Activated CD8-positive, alpha-beta T cell treated with anti-CD3 and anti-CD28 coated beads, Interleukin-2, amount 10 ng/mL, durations not matched to agents 7 days and 5 days (primary cell): ENCODE measurements around the gene GRHL1. TPM values are rescaled to one million over a fixed set of nuclear protein-coding genes. Genes with fewer than 3 reads are reported as not detected.

ENCODE experiments used
- ATAC-seq: fragments of 150-1000 bp; cut with Tn5 transposase; one replicate; pipeline ENCODE4 v1.10.0; 2021; ENCODE audit warnings: moderate library complexity
- CTCF ChIA-PET: fragments of 350-600 bp; sonication (Branson Sonifier 250); formaldehyde crosslinking; loops from one replicate; lab custom pipeline; 2021; ENCODE audit warnings: antibody characterized with exemption; lab: Charles Lee
- POLR2A ChIA-PET: fragments of 350-600 bp; sonication (Branson Sonifier 250); formaldehyde crosslinking; loops from one replicate; lab custom pipeline; 2021; ENCODE audit warnings: antibody characterized with exemption; lab: Charles Lee
- DNase-seq: peaks from one replicate; pipeline ENCODE4 v3.0.0-alpha.2; 2020
- H3K27ac Mint-ChIP-seq: one replicate; pipeline ENCODE4 v1.8.0; 2021; ENCODE audit warnings: mild to moderate bottlenecking, mixed read lengths
- H3K27me3 Mint-ChIP-seq: one replicate; pipeline ENCODE4 v1.8.0; 2021; ENCODE audit warnings: low read depth, mixed read lengths
- H3K36me3 Mint-ChIP-seq: one replicate; pipeline ENCODE4 v1.8.0; 2021; ENCODE audit warnings: low read depth, mixed read lengths
- H3K4me1 Mint-ChIP-seq: one replicate; pipeline ENCODE4 v1.8.0; 2021; ENCODE audit warnings: low read depth, mixed read lengths
- H3K4me3 Mint-ChIP-seq: one replicate; pipeline ENCODE4 v1.8.0; 2021; ENCODE audit warnings: mild to moderate bottlenecking, mixed read lengths
- H3K9me3 Mint-ChIP-seq: one replicate; pipeline ENCODE4 v1.8.0; 2022; ENCODE audit warnings: mixed read lengths; ENCODE audit not compliant: insufficient read depth
- total RNA-seq, 2 experiments: library from RNA; stranded (reverse); gene quantifications; one replicate each; pipeline ENCODE4 v1.2.3, GENCODE V29; 2021

GRHL1 gene
- total RNA-seq, 2 experiments from 2014 or later, result 0.55 to 0.57 TPM

DNA sequence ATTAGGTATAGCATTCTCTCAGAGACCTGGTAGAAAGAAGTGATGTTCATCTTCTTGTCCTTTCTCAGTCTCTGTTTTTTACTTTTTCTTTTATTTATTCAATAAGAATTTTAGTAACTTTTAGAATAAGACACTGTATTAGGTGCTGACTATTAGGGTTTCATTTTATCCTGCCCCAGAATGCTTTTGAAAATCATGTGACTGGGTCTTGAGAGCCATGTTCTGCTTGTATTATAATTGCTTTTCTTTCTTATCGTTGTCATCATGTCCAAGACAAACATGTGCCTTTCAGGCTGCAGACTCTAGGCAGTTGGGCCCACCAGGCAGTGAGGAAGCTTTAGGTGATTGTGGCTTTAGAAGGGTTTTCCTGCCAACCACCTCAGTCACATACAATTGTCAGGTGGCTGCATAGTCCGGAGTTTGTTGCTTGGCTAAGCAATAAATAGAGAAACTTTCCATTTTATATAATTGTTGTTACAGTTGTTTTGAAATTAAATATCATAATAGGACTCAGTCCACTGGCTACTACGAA, 15.1 kb downstream of the GRHL1 start:
- peaks cover 16% of the 10 kb centered on the region for H3K4me1 Mint-ChIP-seq
- DNase-seq (no peak), ATAC-seq (peak; percentile 57)
- no peak overlapping the region for H3K27ac Mint-ChIP-seq
- H3K9me3 Mint-ChIP-seq, result no peaks in the 10 kb centered on the region
- H3K36me3 Mint-ChIP-seq, result no peaks in the 10 kb centered on the region
- ChIA-PET POLR2A (no interaction called here), CTCF (interaction anchor here (1.0 to 3.6 kb wide), 3 partner anchors 13 to 131 kb away, joined by 3 to 18 read pairs (median 3); no protein-coding TSS in a partner anchor)
- H3K27me3 Mint-ChIP-seq, result peaks cover 10% of the 10 kb centered on the region
- H3K4me3 Mint-ChIP-seq, result no peak overlapping the region

DNA sequence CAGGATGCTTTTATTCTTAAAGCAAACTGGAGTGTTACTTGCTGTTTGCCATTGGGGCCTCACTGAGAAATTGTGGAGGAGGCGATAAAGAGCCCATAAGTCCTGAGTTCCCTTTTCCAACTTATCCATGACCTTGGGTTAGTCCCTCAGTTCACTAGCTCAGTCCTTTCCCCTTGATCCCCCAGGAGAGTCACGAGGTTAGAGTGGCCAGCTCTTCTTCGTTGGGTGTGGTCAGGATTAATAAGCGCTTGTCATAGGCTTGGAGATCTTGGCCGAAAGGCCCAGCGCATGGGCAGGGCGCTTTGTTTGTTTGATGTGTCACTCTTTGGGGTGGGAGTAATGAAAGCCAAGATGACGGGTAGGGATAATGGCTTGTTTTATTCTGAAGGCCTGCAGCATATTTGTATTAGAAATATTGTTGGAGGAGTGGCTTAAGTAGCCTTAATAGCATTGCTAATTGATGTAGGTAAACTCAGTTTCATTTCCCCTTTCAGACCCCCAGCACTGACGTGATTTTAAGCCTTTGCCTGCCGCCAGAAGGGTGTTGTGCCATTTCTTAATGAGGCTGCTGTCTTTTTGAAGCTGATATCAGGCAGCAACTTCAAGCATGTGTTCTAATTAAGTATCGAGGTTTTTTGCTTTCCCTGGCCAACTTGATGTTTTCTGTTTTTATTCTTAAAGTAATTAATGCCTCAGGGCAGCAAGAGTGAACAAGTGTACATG, 15.7 kb downstream of the GRHL1 start:
- H3K4me1 Mint-ChIP-seq, result peaks cover 16% of the 10 kb centered on the region
- CTCF ChIA-PET, result interaction anchor here (0.7 to 3.6 kb wide), 4 partner anchors 17 to 167 kb away, joined by 3 to 18 read pairs (median 3); no protein-coding TSS in a partner anchor
- no peak for ATAC-seq

DNA sequence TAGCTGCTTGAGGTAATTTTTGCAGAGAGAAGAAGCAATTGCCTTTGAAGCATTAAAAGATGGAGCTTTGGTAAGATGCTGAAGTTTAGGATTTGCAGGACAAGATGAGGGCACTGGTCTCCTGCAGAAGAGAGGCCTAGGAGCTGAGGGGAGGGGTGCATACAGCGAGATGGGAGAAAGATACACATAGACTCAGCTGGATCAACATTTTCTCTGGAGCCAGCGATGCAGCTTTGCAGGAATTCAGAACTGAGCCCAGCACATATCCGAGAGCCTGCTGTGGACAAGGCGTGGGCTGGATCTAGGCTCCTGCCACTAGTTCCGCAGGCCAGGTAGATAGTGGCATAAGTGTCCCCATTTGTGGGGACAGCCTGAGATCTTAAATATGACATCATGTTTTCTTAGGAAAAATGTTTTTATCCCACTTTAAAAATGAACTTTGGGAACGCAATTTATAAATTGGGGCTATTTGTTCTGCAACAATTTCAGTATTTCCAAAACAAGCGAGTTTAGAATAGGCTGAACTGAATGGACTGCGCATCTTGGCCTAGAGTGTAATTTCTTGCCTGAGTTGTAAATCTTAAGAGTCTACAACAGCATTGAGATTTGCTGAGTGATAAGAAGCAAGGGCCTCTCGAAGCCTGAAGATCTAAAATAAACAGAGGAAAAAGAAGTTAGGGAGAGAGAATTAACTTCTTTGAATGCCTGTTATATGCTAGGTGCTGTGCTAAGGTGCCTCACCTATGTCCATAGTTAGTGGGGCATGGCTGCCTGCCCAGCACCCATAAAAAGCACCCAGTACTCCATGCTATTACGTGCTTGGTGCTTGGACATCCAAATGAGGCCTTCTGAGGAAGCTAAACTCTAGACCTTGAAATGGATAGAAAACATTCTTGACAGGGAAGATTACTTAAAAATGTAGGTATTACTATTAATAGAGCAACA, 17.3 kb downstream of the GRHL1 start:
- POLR2A ChIA-PET, result no interaction called here
- no peaks in the 10 kb centered on the region for H3K36me3 Mint-ChIP-seq

More for the DNA sequence above, 15.7 kb downstream of the GRHL1 start:
- peaks cover 5% of the 10 kb centered on the region for H3K27me3 Mint-ChIP-seq
- POLR2A ChIA-PET, result no interaction called here
- no peak for DNase-seq
- H3K4me3 Mint-ChIP-seq, result no peak overlapping the region
- H3K9me3 Mint-ChIP-seq, result no peaks in the 10 kb centered on the region
- no peaks in the 10 kb centered on the region for H3K36me3 Mint-ChIP-seq
- H3K27ac Mint-ChIP-seq, result no peak overlapping the region

DNA sequence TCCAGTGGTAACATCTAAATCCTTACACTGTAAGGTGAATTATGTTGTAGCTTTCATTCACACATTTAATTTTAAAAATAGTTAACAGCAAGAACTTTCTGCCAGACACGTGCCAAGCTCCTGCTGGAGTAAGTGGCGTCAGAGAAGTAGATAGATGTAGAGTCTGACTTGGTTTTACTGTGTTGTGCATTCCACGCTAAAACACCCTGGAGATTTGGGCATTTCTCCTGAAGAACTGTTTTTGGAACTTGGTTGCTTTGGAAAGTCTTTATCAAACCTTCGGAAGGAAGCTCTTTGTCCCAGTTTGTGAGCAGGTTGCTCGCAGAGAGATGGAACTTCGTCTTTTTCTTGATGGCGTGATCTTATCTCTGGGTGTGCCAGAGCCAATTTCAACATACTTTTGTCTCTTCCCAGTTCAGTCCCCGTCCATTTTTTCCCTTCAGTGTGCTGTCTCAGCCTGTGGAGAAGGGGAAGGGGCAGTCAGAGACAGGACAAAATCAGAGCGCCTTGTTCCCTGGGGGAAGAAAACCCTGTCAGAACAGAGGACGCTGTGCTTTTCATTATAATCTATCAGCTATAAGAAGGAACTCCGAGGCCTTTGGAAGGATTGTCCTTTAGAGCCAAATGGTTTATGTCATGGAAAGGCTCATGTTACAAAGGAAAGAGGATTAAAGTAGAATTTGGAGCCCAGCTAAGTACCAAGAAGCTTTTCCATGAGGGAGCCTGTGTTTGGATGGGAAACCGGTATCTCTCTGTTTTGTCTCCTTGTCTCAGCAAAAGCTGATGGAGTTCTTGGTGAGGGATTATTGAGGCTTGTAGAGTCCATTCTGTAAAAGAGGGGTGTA, 18.9 kb downstream of the GRHL1 start:
- Mint-ChIP-seq H3K27ac (no peak overlapping the region), H3K9me3 (no peaks in the 10 kb centered on the region), H3K27me3 (peaks cover 9% of the 10 kb centered on the region), H3K4me3 (no peak overlapping the region), H3K36me3 (no peaks in the 10 kb centered on the region), H3K4me1 (peaks cover 8% of the 10 kb centered on the region)
- DNase-seq (no peak), ATAC-seq (no peak)
- ChIA-PET POLR2A (no interaction called here), CTCF (interaction anchor here (1.5 to 3.8 kb wide), 2 partner anchors 9 to 14 kb away, joined by 3 to 39 read pairs; no protein-coding TSS in a partner anchor)

More for the DNA sequence above, 17.3 kb downstream of the GRHL1 start:
- H3K4me1 Mint-ChIP-seq, result peaks cover 16% of the 10 kb centered on the region
- no peak overlapping the region for H3K27ac Mint-ChIP-seq
- H3K4me3 Mint-ChIP-seq, result no peak overlapping the region
- no peaks in the 10 kb centered on the region for H3K9me3 Mint-ChIP-seq
- DNase-seq (no peak), ATAC-seq (no peak)
- peaks cover 5% of the 10 kb centered on the region for H3K27me3 Mint-ChIP-seq
- CTCF ChIA-PET, result interaction anchor here (1.0 to 3.8 kb wide), 4 partner anchors 10 to 169 kb away, joined by 3 to 39 read pairs (median 11); no protein-coding TSS in a partner anchor

DNA sequence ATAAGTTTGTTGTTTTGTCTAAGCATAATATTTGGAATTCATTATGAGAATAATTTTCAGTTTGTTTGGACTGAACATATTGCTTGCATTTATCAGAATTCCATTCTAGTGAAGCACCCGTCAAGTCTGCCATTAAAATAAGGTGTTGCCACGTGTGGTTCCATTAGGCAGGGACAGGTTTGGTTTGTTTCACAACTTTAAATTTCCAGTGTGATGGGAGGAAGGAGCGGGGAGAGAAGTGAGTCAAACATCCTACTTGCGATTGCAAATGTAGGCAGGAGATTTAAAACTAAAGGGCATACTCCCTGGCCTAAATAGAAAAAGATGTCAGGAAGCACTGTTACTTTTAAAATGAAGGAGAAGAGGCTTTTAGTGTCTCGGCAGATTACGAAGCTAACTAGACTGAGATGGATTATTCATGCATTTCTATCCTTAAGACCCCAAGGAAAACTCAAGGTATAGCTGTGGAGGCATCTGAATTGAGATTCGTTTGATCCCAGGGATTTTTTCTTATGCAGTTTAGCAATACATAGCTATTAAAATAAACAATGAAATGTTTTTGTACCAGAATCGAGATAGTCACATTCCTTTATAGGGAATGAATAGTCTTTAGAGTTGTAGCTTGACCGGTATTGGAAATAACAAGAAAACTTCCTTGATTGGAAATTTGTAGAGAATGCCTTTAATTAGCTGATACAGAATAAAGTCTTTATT, 19.8 kb downstream of the GRHL1 start:
- CTCF ChIA-PET, result interaction anchor here (0.9 to 3.8 kb wide), 5 partner anchors 9 to 171 kb away, joined by 3 to 39 read pairs (median 3); no protein-coding TSS in a partner anchor
- POLR2A ChIA-PET, result interaction anchor here (1.2 kb wide), 1 partner anchor 34 kb away, joined by 3 read pairs; no protein-coding TSS in a partner anchor
- no peak for DNase-seq
- Mint-ChIP-seq H3K27me3 (peaks cover 9% of the 10 kb centered on the region), H3K36me3 (no peaks in the 10 kb centered on the region), H3K4me1 (peaks cover 3% of the 10 kb centered on the region), H3K4me3 (no peak overlapping the region), H3K9me3 (no peaks in the 10 kb centered on the region), H3K27ac (no peak overlapping the region)
- no peak for ATAC-seq

DNA sequence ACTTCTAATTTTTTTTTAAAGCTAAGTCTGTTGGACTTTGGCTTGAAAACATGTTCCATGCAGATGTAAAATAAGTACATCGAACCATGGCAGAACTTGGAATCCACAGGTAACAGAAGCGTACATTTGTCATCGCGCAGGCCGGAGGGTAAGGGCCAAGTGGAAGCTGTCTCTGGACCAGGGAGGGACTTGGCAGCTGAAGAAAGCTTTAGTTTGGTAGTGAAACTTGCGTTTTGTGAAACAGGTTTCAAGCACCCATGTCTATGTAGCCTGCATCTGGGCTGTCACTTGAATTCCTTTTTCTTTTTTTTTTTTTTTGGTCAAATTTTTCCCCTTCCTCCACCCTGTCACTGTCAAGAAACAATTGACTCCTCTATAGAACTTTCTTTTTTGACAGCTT, 20.4 kb downstream of the GRHL1 start:
- no peak for DNase-seq
- H3K27ac Mint-ChIP-seq, result no peak overlapping the region
- no peaks in the 10 kb centered on the region for H3K9me3 Mint-ChIP-seq
- peaks cover 13% of the 10 kb centered on the region for H3K27me3 Mint-ChIP-seq
- no peak overlapping the region for H3K4me3 Mint-ChIP-seq
- no peaks in the 10 kb centered on the region for H3K36me3 Mint-ChIP-seq
- no peaks in the 10 kb centered on the region for H3K4me1 Mint-ChIP-seq
- CTCF ChIA-PET, result interaction anchor here (0.9 to 3.8 kb wide), 4 partner anchors 12 to 172 kb away, joined by 3 to 39 read pairs (median 4); no protein-coding TSS in a partner anchor
- ATAC-seq, result no peak
- POLR2A ChIA-PET, result interaction anchor here (0.7 to 1.2 kb wide), 2 partner anchors 34 to 189 kb away, joined by 3 to 5 read pairs; no protein-coding TSS in a partner anchor

DNA sequence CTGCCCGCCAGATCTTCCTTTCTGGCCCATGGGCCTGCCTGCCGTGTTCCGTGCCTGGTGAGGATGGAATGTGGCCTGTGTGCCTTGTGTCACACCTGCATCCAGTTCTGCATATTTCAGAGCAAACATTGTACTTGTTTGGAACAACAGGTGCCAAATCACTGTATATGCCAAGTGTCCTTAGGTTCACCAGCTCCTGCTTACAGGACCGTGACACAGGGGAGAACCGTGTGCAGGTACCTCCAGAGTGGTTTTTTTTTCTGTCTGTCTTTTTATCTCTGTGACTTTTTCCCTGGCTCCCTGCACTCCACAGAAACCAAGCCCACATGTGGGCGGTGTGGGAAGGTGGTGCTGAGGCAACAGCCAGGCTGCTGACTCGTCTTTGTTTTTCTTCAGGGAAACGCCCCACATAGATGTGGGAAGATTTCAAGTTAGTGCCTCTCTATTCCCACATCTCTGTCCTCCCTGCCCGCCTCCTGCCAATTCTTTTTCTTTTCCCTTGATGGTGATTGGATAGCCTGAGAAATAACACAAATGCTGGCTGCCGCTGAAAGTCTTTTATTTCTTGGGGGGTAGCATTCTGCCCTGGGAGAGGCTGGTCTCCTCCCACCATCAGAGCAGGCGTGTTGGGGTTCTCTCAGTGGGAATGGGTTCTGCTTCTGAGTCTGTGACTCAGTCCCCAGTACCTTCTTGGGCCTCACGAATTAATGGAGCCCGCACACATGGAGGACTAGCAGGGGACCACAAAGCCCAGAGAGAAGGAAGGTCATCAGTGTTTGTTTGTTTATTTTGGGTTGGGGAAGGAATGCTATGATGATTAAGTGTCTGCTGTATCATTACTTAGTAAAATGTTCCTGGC, 21.4 kb downstream of the GRHL1 start:
- ATAC-seq, result no peak
- no peaks in the 10 kb centered on the region for H3K4me1 Mint-ChIP-seq
- H3K36me3 Mint-ChIP-seq, result no peaks in the 10 kb centered on the region
- H3K27me3 Mint-ChIP-seq, result peaks cover 15% of the 10 kb centered on the region
- ChIA-PET CTCF (interaction anchor here (0.6 to 3.8 kb wide), 4 partner anchors 11 to 159 kb away, joined by 3 to 39 read pairs (median 14); no protein-coding TSS in a partner anchor), POLR2A (interaction anchor here (0.6 to 1.2 kb wide), 3 partner anchors 12 to 190 kb away, joined by 3 to 5 read pairs (median 3); no protein-coding TSS in a partner anchor)
- no peak overlapping the region for H3K4me3 Mint-ChIP-seq
- H3K27ac Mint-ChIP-seq, result no peak overlapping the region
- DNase-seq, result no peak
- no peaks in the 10 kb centered on the region for H3K9me3 Mint-ChIP-seq

DNA sequence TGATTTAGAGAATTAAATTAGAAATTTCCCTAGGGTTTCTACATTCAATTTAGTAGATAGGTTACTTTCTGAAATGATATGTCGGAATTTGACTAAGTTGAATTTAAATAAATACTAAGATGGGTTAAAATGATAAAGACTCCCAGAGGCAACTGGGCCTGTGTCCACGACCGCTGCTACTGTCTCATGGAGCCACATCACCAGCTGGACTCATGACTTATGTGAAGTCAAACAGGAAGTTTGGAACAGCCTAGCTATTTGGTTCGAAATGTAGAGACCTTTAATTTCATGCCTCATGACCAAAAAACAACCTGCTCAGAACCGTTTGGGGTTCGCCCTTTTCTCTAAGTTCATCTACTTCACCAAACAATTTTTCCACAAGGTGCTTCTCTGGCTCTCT, 22.2 kb downstream of the GRHL1 start:
- Mint-ChIP-seq H3K4me1 (no peaks in the 10 kb centered on the region), H3K9me3 (no peaks in the 10 kb centered on the region), H3K27me3 (peaks cover 17% of the 10 kb centered on the region), H3K4me3 (no peak overlapping the region), H3K36me3 (no peaks in the 10 kb centered on the region), H3K27ac (no peak overlapping the region)
- no peak for DNase-seq
- POLR2A ChIA-PET, result no interaction called here
- no peak for ATAC-seq
- CTCF ChIA-PET, result interaction anchor here (2.4 kb wide), 1 partner anchor 11 kb away, joined by 23 read pairs; no protein-coding TSS in a partner anchor

DNA sequence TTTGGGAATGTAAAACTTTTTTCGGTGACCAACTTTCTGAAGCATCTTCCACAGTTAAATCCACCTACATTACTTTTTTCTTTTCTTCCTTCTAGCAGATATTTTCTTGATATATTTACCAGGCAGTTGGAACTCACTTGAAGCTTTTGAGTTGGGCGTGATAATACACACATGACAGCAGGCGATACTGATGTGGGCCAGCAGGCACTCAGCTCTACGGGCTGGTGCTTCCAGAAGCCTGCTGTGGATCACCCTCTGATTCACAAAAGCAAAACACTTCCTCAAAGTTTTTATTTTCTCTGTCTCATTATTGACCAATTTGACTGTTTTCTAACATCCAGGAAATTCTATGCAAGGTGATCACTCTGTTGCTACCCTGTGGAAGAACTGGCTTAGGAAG, 22.9 kb downstream of the GRHL1 start:
- DNase-seq (no peak), ATAC-seq (no peak)
- ChIA-PET CTCF (interaction anchor here (2.4 kb wide), 1 partner anchor 10 kb away, joined by 23 read pairs; no protein-coding TSS in a partner anchor), POLR2A (no interaction called here)
- Mint-ChIP-seq H3K27me3 (peaks cover 17% of the 10 kb centered on the region), H3K4me1 (no peaks in the 10 kb centered on the region), H3K27ac (no peak overlapping the region), H3K9me3 (no peaks in the 10 kb centered on the region), H3K36me3 (no peaks in the 10 kb centered on the region), H3K4me3 (no peak overlapping the region)
